Measurements from ENCODE around the gene EIF4EBP3.

Gene EIF4EBP3

DNA sequence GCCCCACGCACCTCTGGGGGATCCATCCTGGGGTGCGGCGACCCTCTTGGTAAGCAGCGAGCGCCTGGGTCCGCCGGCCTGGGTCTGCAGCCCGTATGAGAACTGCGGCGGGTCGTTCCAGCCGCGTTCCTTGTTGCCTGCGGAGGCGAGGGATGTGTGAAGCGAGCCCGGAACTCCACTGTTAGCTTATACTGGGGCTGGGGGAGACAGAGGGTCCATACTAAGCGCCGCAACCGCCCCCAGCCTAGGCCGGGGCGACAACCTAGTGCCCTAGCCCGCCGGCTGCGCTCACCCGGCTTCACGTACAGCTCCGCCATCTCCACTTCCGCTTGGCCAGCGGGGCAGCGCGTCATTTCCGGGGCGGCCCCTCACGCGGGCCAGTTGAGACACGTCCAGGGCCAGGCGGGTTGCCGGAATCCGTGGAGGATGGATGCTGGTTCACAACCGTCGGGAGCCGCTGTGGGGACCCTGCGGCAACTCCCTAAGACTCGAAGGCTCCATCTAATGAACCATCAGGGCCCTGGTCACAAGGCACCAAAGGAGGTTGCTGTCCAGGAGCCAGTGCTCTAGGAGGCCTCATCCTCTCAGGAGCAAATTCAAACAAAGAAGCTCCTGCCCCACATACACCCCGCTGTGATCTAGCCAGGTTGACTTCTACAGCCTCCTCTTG lies 9.8 kb downstream of the EIF4EBP3 start, which contains the start of gene SRA1:
Gene SRA1 (minus strand): TSS at position 338 of the 670 bp plus-strand sequence. CDS start 21 bp downstream, at position 317.
- peak; percentile 82 for DNase-seq

DNA sequence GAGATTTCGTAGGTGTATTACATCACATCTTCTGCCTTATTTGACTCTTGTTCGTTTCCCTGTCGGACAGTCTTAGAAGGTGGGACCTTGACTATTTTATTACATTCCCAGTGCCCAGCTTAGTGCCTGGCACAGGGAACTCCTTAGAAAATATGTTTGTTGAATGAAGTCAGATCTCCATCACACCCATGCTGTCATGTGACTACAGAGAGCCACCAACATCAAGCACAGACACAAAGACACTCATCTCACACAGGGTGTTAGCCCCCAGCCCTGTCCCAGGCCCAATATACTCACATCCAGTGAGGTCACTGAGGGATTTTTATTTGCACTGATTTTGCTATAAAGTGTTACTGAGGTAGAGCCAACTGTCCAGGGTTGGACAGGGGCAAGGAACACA lies 10.5 kb downstream of the EIF4EBP3 start:
- DNase-seq, result no peak

- DNase-seq, result no peak
These were observed 11.1 kb downstream of the EIF4EBP3 start for GRCh38 chr5:140558542-140558941.

- no peak for DNase-seq
These were observed 12.8 kb downstream of the EIF4EBP3 start for GRCh38 chr5:140560227-140560626.

- no peak for DNase-seq
These were observed 14.5 kb downstream of the EIF4EBP3 start for GRCh38 chr5:140561753-140562523.

DNA sequence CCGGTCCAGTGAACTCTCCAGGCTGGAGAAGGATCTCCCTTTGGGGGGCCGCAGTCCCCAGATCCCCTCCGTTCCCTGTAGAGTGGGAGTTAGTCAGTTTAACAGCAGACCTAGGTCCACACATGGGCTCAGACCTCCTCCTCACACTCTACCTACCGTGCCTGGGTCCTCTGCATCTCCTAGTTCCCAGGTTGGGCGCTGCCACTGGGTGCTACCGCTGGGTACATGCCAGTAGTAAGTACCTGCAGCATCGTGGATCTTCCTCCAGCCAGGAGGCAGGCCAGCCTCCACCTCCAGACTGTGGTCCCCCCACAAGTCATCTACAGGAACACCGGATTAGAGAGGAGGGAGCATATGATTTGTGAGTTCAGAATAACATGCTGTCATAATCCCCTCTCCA lies 16.1 kb downstream of the EIF4EBP3 start:
- DNase-seq, result no peak

DNA sequence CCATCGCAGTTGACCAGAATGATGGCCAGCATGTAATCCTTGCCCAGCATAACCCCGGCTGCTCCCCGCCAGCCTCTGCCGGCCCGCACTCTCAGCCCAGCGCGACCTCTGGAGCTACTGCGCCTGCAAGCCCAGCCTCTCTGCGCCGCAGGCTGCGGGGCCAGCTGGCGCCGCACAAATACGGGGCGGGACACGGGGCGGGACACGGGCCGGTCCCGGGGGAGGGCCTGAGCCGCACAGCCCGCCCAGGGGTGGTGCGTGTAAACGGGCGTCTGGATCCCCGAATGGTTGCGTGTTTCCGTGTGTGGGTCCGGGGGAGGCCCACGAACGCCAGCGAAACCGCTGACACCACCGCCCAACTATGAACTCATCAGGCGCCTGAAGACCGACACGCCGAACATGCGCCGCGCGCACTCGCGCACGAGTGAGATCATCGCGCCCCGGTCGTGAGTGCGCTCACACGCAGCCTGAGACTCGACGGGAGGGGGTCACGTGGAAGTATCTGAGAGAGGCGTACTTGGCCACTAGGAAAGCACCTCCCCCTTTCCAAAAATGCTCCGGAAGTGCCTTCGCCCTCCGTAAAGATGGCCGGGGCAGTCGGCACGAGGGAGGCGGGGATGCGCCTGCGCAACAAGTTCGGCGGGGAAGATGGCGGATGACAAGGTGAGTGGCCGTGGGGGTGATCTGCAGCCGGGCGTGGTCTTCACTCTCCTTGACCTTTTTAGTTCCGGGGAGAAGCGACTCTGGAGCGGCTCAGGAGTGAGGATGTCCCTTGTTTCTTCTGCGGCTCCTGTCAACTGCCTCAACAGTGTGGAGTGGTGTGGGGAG lies 16.9 kb downstream of the EIF4EBP3 start, which contains the start of the genes APBB3 and SLC35A4:
Gene APBB3 (minus strand): TSS at position 403 of the 828 bp plus-strand sequence. CDS start 353 bp downstream, at position 50.
Gene SLC35A4 (plus strand): TSS at position 633 of the 828 bp plus-strand sequence. CDS start 2,342 bp downstream, outside the sequence.
- peak; percentile 93 for DNase-seq

DNA sequence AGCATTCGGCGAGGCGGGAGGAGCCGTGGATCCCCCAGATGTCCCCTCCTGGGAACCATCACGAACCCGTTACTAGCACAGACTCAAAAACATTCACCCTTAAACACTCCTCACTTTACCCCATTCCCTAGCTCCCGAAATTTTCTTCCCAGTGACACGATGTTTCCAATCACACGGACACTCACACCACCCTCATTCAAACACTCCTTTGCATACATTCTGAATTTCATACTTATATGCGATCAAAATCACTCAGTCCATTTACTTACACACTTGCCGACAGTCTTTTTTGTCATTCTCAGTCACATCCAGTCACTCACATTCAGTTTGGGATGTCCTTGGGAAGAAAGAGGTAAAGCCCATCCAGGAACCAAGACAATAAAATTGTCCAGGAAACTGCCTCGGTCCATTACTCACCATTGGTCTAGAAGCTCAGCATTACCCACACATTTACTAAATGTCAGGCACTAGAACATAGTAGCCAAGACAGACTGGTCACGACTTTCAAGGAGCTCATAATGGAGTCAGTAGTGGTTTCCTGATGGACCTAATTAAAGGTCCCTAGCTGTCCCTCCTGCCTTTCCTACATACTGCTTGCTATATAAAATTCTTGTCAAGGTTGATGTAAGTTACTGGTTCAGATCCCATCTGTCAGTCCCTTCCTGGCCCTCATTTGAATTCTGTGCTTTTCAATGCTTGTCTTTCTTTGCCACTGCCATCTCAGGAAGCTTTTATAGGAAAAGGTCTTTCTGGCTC lies 17.7 kb downstream of the EIF4EBP3 start:
- no peak for DNase-seq

DNA sequence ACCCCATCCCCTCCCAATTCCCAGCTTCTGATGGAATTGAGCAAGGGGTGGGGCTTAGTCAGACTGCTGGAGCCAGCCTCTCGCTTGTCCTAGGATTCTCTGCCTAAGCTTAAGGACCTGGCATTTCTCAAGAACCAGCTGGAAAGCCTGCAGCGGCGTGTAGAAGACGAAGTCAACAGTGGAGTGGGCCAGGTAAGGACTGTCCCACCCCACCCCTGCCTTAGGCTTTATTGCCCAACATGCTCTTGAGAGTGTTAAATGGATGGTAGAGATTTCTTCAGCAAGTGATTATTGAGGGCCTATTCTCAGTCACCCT lies 18.3 kb downstream of the EIF4EBP3 start:
- DNase-seq, result no peak

DNA sequence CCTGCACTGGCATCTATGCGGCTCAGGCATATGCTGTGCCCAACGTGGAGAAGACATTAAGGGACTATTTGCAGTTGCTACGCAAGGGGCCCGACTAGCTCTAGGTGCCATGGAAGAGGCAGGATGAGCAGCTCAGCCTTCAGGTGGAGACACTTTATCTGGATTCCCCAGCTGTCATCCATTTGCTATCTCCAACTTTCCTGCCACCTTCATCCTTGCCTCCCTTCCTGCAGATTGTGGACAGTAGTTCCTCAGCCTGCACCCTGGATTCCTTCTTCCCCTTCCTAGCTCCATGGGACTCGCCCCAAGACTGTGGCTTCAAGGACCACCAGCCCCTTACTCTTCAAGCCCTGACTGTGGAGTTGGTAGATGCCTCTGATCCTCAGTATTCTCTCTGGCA lies 19.2 kb downstream of the EIF4EBP3 start:
- DNase-seq, result no peak

- no peak for DNase-seq
These were observed 19.8 kb downstream of the EIF4EBP3 start for GRCh38 chr5:140567136-140567818.

DNA sequence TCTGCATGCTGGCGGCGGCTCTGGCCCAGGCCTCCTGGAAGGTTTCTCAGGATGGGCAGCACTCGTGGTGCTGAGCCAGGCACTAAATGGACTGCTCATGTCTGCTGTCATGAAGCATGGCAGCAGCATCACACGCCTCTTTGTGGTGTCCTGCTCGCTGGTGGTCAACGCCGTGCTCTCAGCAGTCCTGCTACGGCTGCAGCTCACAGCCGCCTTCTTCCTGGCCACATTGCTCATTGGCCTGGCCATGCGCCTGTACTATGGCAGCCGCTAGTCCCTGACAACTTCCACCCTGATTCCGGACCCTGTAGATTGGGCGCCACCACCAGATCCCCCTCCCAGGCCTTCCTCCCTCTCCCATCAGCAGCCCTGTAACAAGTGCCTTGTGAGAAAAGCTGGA lies 20.4 kb downstream of the EIF4EBP3 start:
- DNase-seq, result no peak

DNA sequence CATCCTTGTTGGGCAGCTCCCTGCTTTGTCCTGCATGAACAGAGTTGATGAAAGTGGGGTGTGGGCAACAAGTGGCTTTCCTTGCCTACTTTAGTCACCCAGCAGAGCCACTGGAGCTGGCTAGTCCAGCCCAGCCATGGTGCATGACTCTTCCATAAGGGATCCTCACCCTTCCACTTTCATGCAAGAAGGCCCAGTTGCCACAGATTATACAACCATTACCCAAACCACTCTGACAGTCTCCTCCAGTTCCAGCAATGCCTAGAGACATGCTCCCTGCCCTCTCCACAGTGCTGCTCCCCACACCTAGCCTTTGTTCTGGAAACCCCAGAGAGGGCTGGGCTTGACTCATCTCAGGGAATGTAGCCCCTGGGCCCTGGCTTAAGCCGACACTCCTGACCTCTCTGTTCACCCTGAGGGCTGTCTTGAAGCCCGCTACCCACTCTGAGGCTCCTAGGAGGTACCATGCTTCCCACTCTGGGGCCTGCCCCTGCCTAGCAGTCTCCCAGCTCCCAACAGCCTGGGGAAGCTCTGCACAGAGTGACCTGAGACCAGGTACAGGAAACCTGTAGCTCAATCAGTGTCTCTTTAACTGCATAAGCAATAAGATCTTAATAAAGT lies 21.1 kb downstream of the EIF4EBP3 start:
- no peak for DNase-seq

DNA sequence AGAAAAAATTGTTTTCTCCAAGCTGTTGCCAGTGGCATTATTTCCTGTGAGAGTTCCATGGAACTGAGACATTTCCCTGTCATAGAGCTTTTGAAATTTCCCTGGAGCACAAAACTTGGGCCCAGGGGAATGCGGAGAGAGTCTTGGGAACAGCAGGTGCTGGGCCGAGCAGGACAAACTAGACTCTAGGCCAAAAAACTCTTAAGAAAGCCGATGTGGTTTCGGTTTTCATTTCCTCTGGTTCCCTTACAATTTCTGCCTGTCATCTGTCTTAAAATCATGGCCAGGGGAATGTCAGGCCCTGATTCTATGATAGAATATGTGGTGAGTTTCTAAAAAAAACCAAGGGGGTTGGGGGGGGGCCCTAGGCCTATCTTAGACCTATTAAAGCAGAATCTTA lies 21.7 kb downstream of the EIF4EBP3 start:
- no peak for DNase-seq

DNA sequence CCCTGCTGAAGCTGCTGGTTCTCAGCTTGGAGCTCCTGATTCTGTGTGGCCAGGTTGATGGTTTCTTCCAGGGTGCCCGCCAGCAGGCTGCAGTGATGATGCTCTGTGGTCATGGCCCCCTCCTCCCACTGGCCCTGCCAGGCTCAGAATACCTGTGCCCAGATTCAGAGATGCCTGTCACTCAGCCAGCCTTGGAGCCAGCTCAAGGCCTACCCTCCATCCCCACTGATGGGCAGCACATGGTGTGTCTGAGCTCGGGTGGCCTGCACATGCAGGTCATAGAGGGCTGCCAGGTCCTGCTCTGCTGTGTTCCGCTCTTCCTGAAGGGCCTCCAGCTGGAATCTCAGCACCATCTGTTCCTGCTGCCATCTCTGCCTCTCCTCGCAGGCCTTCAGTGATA lies 22.6 kb downstream of the EIF4EBP3 start:
- DNase-seq, result no peak

DNA sequence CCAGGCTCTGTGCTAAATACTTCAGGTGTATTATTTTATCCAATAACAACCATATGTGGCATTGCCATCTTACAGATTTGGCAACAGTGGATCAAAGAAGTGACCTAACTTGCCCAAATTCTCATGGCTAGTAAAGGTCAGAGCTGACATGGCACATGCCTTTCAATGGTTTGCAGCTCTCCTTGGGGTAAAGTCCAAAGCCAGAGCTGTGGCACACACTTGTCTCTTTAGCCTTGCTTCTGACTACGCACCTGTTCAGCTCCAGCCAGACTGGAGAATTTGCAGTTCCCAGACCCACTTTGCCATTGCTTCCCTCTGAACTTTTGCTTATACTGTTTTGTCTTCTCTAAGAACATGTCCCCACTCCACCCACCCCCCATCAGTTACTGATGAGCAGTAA lies 23.0 kb downstream of the EIF4EBP3 start:
- no peak for DNase-seq

GRCh38 chr5:140571105-140571504 lies 23.6 kb downstream of the EIF4EBP3 start:
- DNase-seq, result no peak

DNA sequence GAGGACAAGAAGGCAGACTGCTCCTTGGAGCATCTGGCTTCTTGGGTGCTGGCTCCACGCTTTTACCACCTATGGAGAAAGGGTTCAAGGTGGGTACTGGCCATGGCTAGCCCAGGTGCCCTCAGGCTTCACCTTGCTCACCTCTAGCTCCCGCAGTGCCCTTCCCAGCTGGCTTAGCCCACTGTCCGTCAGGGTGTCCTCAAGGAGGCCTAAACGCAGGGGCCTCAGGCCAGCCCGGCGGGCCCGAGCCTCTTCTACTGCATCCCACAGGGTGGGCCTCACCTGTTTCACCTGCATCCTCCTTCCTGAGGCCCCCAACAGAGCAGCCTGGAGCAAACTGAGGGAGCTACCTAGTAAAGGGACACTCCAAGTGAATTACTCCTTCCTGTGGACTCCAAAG lies 26.2 kb downstream of the EIF4EBP3 start:
- no peak for DNase-seq

DNA sequence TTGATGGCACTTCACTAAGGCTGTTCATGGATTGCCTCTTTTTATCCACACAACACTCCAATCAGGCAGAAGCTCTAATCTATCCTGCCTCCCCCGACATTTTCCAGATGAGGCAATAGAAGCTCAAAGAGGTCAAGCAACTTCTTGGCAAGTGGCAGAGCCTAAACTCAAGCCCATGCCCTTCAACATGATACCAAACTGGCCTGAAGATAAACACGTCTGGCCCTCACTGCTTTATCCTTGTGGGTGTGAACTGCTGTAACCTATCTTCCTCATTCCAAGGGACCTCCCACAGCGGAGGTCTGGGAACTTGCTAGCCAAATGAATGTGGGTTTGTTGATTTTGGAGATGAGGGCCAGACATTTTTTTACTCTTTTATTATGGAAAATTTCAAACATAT lies 26.7 kb downstream of the EIF4EBP3 start:
- no peak for DNase-seq

GRCh38 chr5:140575309-140575708 lies 27.8 kb downstream of the EIF4EBP3 start:
- DNase-seq, result no peak

- DNase-seq, result no peak
These were observed 29.3 kb downstream of the EIF4EBP3 start for GRCh38 chr5:140576776-140577201.

All from NCI-H1092 treated with DMSO at 0.1 percent for 48 hours (cell line).